Neural cell (in vitro differentiated cells): ENCODE measurements around the gene TNNT3. TPM values are rescaled to one million over a fixed set of nuclear protein-coding genes. Genes with fewer than 3 reads are reported as not detected.

Experiments
- H2AFZ ChIP-seq: fragments of 200-600, 300-800 bp; sonication (generic), shearing (Covaris generic); 2 replicates; pipeline ENCODE4 v1.6.0; 2014; ENCODE audit warnings: low read depth, mild to moderate bottlenecking, antibody characterized with exemption, low read length, moderate library complexity
- H3F3A ChIP-seq: fragments of 200-600 bp; shearing (Covaris generic); 2 replicates; pipeline ENCODE4 v1.6.1; 2016; ENCODE audit warnings: mild to moderate bottlenecking, moderate library complexity, mixed read lengths, antibody characterized with exemption, low read length; ENCODE audit not compliant: insufficient read depth, poor library complexity, severe bottlenecking
- H3K27ac ChIP-seq: fragments of 200-600, 300-800 bp; sonication (generic), shearing (Covaris generic); 2 replicates; pipeline ENCODE4 v1.5.1; 2014; ENCODE audit warnings: mild to moderate bottlenecking, low read length, moderate library complexity
- H3K27me3 ChIP-seq: fragments of 300-800, 200-600 bp; sonication (generic), shearing (Covaris generic); 2 replicates; pipeline ENCODE4 v1.6.0; 2014; ENCODE audit warnings: mild to moderate bottlenecking, low read depth, low read length, moderate library complexity; ENCODE audit not compliant: insufficient read depth
- H3K36me3 ChIP-seq: fragments of 300-800, 200-600 bp; sonication (generic), shearing (Covaris generic); 2 replicates; pipeline ENCODE4 v1.5.1; 2014; ENCODE audit warnings: mild to moderate bottlenecking, antibody characterized with exemption, low read length, moderate library complexity; ENCODE audit not compliant: insufficient read depth
- H3K4me2 ChIP-seq: fragments of 300-800, 200-600 bp; sonication (generic), shearing (Covaris generic); 2 replicates; pipeline ENCODE4 v1.6.0; 2014; ENCODE audit warnings: mild to moderate bottlenecking, low read length
- H3K4me3 ChIP-seq: fragments of 300-800, 200-600 bp; sonication (generic), shearing (Covaris generic); 2 replicates; pipeline ENCODE4 v1.5.1; 2014; ENCODE audit warnings: mild to moderate bottlenecking, low read length, moderate library complexity
- H3K79me2 ChIP-seq: fragments of 200-600 bp; shearing (Covaris generic); replicated peaks from 2 replicates; pipeline ENCODE4 v1.6.0; 2014; ENCODE audit warnings: mild to moderate bottlenecking, low read length, moderate library complexity; ENCODE audit not compliant: insufficient read depth
- H3K9ac ChIP-seq: fragments of 300-800, 200-600 bp; sonication (generic), shearing (Covaris generic); 2 replicates; pipeline ENCODE4 v1.6.1; 2016; ENCODE audit warnings: mild to moderate bottlenecking, low read length, mixed read lengths
- H3K9me2 ChIP-seq: fragments of 200-600 bp; shearing (Covaris generic); 2 replicates; pipeline ENCODE4 v1.6.1; 2016; ENCODE audit warnings: mild to moderate bottlenecking, low read length, mixed read lengths; ENCODE audit not compliant: insufficient read depth
- H3K9me3 ChIP-seq: fragments of 200-600, 300-800 bp; sonication (generic), shearing (Covaris generic); 2 replicates; pipeline ENCODE4 v1.6.1; 2016; ENCODE audit warnings: mild to moderate bottlenecking, mixed run types, low read length, moderate library complexity, mixed read lengths
- H4K20me1 ChIP-seq: fragments of 200-600 bp; shearing (Covaris generic); 2 replicates; pipeline ENCODE4 v1.6.1; 2016; ENCODE audit warnings: mild to moderate bottlenecking, mixed run types; ENCODE audit not compliant: insufficient read depth
- CTCF ChIP-seq: fragments of 450-650 bp; IDR thresholded peaks from 2 replicates; pipeline ENCODE4 v1.5.1; 2014; ENCODE audit warnings: antibody characterized with exemption, mild to moderate bottlenecking, moderate library complexity; ENCODE audit not compliant: poor library complexity, severe bottlenecking
- EP300 ChIP-seq: fragments of 450-650 bp; conservative IDR thresholded peaks from 2 replicates; pipeline ENCODE4 v1.6.1; 2014; ENCODE audit warnings: antibody characterized with exemption, mild to moderate bottlenecking, moderate library complexity; ENCODE audit not compliant: poor library complexity, severe bottlenecking
- EZH2 ChIP-seq: fragments of 200-600, 300-800 bp; shearing (Covaris generic), sonication (generic); IDR thresholded peaks from 2 replicates; pipeline ENCODE4 v1.6.1; 2014; ENCODE audit warnings: antibody characterized with exemption, low read length, borderline replicate concordance, mild to moderate bottlenecking; ENCODE audit not compliant: insufficient read depth, poor library complexity, severe bottlenecking
- MXI1 ChIP-seq: fragments of 450-650 bp; conservative IDR thresholded peaks from 2 replicates; pipeline ENCODE4 v1.6.1; 2014; ENCODE audit warnings: antibody characterized with exemption, mild to moderate bottlenecking; ENCODE audit not compliant: poor library complexity, severe bottlenecking
- POLR2AphosphoS5 ChIP-seq: IDR thresholded peaks from 2 replicates; pipeline ENCODE4 v1.6.1; 2012
- RAD21 ChIP-seq: fragments of 450-650 bp; conservative IDR thresholded peaks from 2 replicates; pipeline ENCODE4 v1.6.1; 2014; ENCODE audit warnings: antibody characterized with exemption, mild to moderate bottlenecking, moderate library complexity
- REST ChIP-seq: IDR thresholded peaks from 2 replicates; pipeline ENCODE4 v1.6.1; 2012; ENCODE audit warnings: borderline replicate concordance
- SMC3 ChIP-seq: fragments of 450-650 bp; conservative IDR thresholded peaks from 2 replicates; pipeline ENCODE4 v1.6.1; 2014; ENCODE audit warnings: antibody characterized with exemption, mild to moderate bottlenecking, moderate library complexity; ENCODE audit not compliant: poor library complexity
- TAF1 ChIP-seq: IDR thresholded peaks from 2 replicates; pipeline ENCODE4 v1.6.1; 2012; ENCODE audit warnings: low read depth
- polyA plus RNA-seq: library from polyadenylated mRNA; depleted of rRNA; stranded (reverse); fragments of >200 nt; gene quantifications from 2 replicates; pipeline ENCODE4 v1.2.3, GENCODE V29; 2014

The TNNT3 gene
- polyA plus RNA-seq, 1 donor from 2014 or later = not detected

DNA sequence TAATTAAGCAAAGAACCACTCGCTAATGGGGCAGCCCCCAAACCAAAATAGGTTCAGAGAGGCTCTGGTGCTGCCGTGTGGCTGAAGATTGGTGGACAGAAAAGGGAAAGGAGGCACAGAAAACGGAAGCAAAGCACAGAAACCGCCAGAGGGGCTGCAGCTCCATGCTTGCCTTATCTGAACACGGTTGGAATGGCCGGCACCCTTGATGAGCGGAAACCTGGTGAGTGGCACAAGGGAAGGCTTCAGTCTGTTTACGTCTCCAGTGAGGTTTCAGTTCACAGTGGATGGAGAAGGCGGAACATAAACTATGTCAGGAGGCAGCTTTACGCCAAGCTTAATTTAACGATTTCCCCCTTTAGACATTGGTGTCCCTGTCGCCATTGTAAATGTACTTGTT, 22.6 kb upstream of the TNNT3 start:
- no peaks in the 10 kb centered on the region for H3K9me3 ChIP-seq
- TF ChIP-seq RAD21 (no peak), POLR2AphosphoS5 (no peak), REST (no peak), SMC3 (no peak), CTCF (no peak), TAF1 (no peak), EZH2 (no peak), MXI1 (no peak), EP300 (no peak)
- no peak overlapping the region for H3K4me3 ChIP-seq
- H3K4me2 ChIP-seq = no peak overlapping the region
- H3F3A ChIP-seq = no peaks in the 10 kb centered on the region
- H3K9ac ChIP-seq = no peak overlapping the region
- H3K36me3 ChIP-seq = no peaks in the 10 kb centered on the region
- no peaks in the 10 kb centered on the region for H3K9me2 ChIP-seq
- H3K79me2 ChIP-seq = no peaks in the 10 kb centered on the region
- no peak overlapping the region for H2AFZ ChIP-seq
- H3K27me3 ChIP-seq = no peaks in the 10 kb centered on the region
- no peak overlapping the region for H3K27ac ChIP-seq
- H4K20me1 ChIP-seq = no peaks in the 10 kb centered on the region

- Histone ChIP-seq H3K27me3 (no peaks in the 10 kb centered on the region), H3K4me2 (no peak overlapping the region), H3F3A (no peaks in the 10 kb centered on the region), H4K20me1 (no peaks in the 10 kb centered on the region), H2AFZ (no peak overlapping the region), H3K9me2 (no peaks in the 10 kb centered on the region), H3K9me3 (no peaks in the 10 kb centered on the region), H3K9ac (no peak overlapping the region), H3K79me2 (no peaks in the 10 kb centered on the region), H3K36me3 (no peaks in the 10 kb centered on the region), H3K27ac (no peak overlapping the region), H3K4me3 (no peak overlapping the region)
- TF ChIP-seq CTCF (no peak), REST (no peak), MXI1 (no peak), TAF1 (no peak), RAD21 (no peak), EZH2 (no peak), POLR2AphosphoS5 (no peak), EP300 (no peak), SMC3 (no peak)
Observed at GRCh38 chr11:1899090-1899489, 20.4 kb upstream of the TNNT3 start.
